Left ventricle myocardium inferior (tissue), 1 donor: ENCODE results near the gene ABHD16B. TPM values are rescaled to one million over a fixed set of nuclear protein-coding genes. Genes with fewer than 3 reads are reported as not detected.
A peak's percentile ranks its signal among the peaks of the same experiment; 100 is the strongest.
"Not testable (repeated sequence)": the region's sequence is repeated elsewhere in the genome, so short reads cannot be mapped to it uniquely, and the experiment has no call there.

Experiments used
- DNase-seq: peaks from one replicate; pipeline ENCODE4 v3.0.0-alpha.2; 2020
- H3K27ac ChIP-seq: fragments of 200-600 bp; replicated peaks from 2 replicates; pipeline ENCODE4 v1.8.0; 2021
- H3K27me3 ChIP-seq: fragments of 200-600 bp; 2 replicates; pipeline ENCODE4 v1.8.0; 2021; ENCODE audit warnings: low read depth
- H3K36me3 ChIP-seq: fragments of 200-600 bp; 2 replicates; pipeline ENCODE4 v1.8.0; 2021
- H3K4me1 ChIP-seq: fragments of 200-600 bp; 2 replicates; pipeline ENCODE4 v1.8.0; 2021
- H3K4me3 ChIP-seq: fragments of 200-600 bp; 2 replicates; pipeline ENCODE4 v1.8.0; 2021; ENCODE audit warnings: mild to moderate bottlenecking, moderate library complexity
- H3K9me3 ChIP-seq: fragments of 200-600 bp; replicated peaks from 2 replicates; pipeline ENCODE4 v1.8.0; 2021
- intact Hi-C: fragments of 100-400 bp; cut with micrococcal nuclease; formaldehyde crosslinking; loops from one replicate; pipeline ENCODE4 v1.11.0; 2022
- total RNA-seq: library from RNA; stranded (reverse); fragmentation: NEBNext Ultra II Directional; extraction: Animal tissue kit (Norgen Biotek cat#: 25700); gene quantifications from one replicate; pipeline ENCODE4 v1.2.1, GENCODE V29; 2021
- TF ChIP-seq, protein P1 (sequence below): fragments of 200-600 bp; IDR thresholded peaks from 2 replicates; pipeline ENCODE4 v1.8.0; 2021; ENCODE audit warnings: antibody characterized with exemption, mild to moderate bottlenecking, borderline replicate concordance
- donor health status: DM: no; HTN: yes; CAD: no; lungs with severe emphysema.

Gene ABHD16B
- total RNA-seq, 1 donor from 2014 or later, result not detected

DNA sequence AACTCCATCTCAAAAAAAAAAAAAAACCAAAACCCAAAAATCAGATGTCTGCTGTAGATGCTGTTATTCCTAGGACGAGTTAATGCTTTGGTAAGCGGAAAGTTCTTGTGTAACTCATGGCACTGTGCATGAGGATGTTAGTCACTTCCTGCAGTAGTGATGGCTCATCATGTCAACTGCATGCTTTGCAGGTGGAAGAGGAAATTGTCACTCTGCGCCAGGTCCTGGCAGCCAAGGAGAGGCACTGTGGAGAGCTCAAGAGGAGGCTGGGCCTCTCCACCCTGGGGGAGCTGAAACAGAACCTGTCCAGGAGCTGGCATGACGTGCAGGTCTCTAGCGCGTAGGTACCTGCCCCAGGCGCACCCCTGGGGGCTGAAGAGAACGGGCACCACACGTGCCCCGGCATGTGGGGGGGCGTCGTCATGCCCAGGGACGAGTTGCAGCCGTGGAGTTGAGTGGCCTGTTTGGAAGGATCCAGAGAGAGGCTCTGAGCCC lies 12.2 kb downstream of the ABHD16B start:
- Histone ChIP-seq H3K27ac (peak overlapping the region; percentile 47), H3K36me3 (peaks cover 99% of the 10 kb centered on the region), H3K4me3 (no peak overlapping the region), H3K4me1 (peaks cover 22% of the 10 kb centered on the region), H3K27me3 (no peaks in the 10 kb centered on the region), H3K9me3 (no peaks in the 10 kb centered on the region)
- intact Hi-C loops, result no loop called here
- TF ChIP-seq, protein P1, sequence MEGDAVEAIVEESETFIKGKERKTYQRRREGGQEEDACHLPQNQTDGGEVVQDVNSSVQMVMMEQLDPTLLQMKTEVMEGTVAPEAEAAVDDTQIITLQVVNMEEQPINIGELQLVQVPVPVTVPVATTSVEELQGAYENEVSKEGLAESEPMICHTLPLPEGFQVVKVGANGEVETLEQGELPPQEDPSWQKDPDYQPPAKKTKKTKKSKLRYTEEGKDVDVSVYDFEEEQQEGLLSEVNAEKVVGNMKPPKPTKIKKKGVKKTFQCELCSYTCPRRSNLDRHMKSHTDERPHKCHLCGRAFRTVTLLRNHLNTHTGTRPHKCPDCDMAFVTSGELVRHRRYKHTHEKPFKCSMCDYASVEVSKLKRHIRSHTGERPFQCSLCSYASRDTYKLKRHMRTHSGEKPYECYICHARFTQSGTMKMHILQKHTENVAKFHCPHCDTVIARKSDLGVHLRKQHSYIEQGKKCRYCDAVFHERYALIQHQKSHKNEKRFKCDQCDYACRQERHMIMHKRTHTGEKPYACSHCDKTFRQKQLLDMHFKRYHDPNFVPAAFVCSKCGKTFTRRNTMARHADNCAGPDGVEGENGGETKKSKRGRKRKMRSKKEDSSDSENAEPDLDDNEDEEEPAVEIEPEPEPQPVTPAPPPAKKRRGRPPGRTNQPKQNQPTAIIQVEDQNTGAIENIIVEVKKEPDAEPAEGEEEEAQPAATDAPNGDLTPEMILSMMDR, result no peak
- no peak for DNase-seq

DNA sequence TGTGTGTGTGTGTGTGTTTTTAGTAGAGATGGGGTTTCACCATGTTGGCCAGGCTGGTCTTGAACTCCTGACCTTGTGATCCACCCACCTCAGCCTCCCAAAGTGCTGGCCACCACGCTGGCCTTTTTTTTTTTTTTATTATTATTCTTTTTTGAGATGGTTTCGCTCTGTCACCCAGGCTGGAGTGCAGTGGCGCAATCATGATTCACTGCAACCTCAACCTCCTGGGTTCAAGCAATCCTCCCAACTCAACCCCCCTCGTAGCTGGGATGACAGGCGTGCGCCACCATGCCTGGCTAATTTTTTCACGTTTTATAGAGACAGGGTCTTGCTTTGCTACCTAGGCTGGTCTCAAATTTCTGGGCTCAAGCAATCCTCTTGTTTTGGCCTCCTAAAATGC lies 12.9 kb downstream of the ABHD16B start:
- H3K9me3 ChIP-seq, H3K4me3 ChIP-seq, intact Hi-C loops, H3K27me3 ChIP-seq, H3K27ac ChIP-seq, DNase-seq: not testable (repeated sequence)
- Histone ChIP-seq H3K4me1 (peaks cover 26% of the 10 kb centered on the region), H3K36me3 (peaks cover 97% of the 10 kb centered on the region)

DNA sequence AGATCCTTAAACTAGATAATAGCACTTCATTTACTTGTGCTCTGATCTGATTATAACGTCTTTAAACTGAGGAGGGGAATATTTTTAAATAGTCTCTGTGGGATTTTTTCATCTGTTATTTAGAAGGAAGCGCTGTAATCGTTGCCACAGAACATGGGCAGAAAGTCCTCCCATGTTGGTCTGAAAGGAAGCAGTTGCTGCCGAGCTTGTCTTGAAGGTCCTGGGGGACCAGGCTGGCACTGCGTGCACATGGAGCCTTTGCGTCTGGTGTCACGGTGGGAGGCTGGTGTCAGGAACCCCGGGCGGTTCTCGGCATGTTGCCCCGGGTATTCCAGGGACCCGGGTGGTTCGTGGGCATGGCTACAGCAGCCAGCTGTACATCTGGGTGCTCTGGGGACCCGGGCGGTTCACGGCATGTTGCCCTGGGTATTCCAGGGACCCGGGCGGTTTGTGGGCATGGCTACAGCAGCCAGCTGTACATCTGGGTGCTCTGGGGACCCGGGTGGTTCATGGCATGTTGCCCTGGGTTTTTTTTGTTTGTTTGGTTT lies 15.3 kb downstream of the ABHD16B start:
- DNase-seq, result no peak
- peak overlapping the region; percentile 32 for H3K27ac ChIP-seq
- intact Hi-C loops, result no loop called here

DNA sequence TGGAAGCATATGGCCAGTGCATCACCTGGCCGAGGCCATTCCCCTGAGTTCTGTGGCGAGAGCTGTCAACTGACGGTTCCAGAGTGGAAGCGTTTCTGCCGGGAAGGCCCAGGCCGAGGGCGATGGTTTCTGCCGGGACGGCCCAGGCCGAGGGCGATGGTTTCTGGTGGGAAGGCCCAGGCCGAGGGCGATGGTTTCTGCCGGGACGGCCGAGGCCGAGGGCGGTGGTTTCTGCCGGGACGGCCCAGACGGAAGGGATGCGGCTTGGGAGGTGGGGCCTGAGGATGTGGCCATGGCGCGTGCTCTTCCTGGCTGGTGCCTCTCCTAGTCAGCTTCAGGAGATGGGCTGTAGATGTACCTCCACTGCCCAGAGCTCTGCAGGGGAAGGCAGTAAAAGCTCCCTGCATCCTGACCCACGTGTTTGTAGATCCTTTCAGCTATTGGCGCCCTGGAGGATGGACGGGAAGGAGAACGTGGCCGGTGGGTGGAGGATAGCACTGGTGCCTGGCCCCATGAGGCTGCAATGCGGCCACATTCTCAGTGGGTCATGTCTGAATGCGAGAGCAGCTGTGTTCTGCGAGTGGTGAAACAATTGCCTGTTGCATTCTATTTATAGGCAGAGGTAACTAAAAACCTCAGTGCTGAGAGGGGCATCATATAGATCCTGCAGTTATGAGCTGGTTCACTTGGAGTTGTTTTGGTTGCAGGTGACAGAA lies 16.6 kb downstream of the ABHD16B start:
- TF ChIP-seq, protein P1, result no peak
- peaks cover 26% of the 10 kb centered on the region for H3K4me1 ChIP-seq
- no peak for DNase-seq
- no peaks in the 10 kb centered on the region for H3K9me3 ChIP-seq
- intact Hi-C loops, result no loop called here
- no peaks in the 10 kb centered on the region for H3K27me3 ChIP-seq
- peaks cover 83% of the 10 kb centered on the region for H3K36me3 ChIP-seq
- no peak overlapping the region for H3K27ac ChIP-seq
- no peak overlapping the region for H3K4me3 ChIP-seq

More for the DNA sequence above, 15.3 kb downstream of the ABHD16B start:
- TF ChIP-seq, protein P1, result no peak
- H3K36me3 ChIP-seq, result peaks cover 85% of the 10 kb centered on the region
- H3K27me3 ChIP-seq, result no peaks in the 10 kb centered on the region
- peaks cover 26% of the 10 kb centered on the region for H3K4me1 ChIP-seq
- no peaks in the 10 kb centered on the region for H3K9me3 ChIP-seq
- no peak overlapping the region for H3K4me3 ChIP-seq

DNA sequence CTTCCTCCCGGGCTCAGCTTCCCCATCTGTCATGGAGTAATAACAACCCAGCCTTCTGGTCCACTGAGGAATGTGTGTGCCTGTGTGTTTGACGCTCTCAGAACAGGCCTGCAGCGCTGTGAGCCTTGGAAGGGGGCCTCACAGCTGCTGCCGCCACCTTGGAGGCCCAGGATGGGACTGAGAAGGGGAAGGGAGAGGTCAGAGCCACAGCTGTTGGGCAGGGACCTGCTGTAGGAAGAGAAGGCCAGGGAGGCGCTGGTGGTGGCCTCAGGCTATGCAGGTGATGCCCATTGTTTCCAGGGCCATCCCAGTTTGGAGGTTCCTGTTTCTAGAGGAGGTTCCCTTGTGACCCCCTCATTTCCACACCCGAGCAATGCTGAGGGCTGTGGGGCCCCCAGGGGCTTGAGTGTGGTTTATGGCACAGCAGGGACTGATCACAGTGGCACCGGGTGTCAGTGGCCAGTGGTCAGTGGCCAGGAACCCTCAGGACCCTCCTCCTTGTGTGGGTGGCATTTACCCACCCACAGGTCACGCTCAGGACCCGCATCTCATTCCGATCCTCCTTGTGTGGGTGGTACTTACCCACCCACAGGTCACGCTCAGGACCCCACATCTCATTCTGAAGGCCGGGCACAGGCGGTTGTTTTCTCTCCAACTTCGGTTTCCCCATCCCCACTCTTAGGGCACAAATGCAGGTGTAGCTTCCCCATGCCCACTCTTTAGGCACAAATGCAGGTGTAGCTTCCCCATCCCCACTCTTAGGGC lies 17.8 kb downstream of the ABHD16B start:
- Histone ChIP-seq H3K9me3 (no peaks in the 10 kb centered on the region), H3K27ac (no peak overlapping the region), H3K27me3 (no peaks in the 10 kb centered on the region), H3K4me1 (peaks cover 23% of the 10 kb centered on the region), H3K4me3 (no peak overlapping the region), H3K36me3 (peaks cover 83% of the 10 kb centered on the region)
- no peak for DNase-seq
- TF ChIP-seq, protein P1, result no peak
- intact Hi-C loops, result no loop called here

DNA sequence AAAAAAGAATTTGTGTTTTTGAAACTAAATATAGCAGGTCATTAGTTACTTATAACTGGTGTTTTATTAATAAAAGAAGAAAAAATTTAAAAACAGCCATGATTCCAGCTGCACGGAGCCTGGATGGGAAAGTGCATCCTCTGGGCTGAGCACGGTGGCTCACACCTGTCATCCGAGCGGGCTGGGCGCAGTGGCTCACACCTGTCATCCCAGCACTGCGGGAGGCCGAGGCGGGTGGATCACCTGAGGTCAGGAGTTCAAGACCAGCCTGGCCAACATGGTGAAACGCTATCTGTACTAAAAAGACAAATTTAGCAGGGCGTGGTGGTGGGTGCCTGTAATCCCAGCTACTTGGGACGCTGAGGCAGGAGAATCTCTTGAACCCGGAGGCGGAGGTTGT lies 19.6 kb downstream of the ABHD16B start:
- Histone ChIP-seq H3K4me1 (peaks cover 23% of the 10 kb centered on the region), H3K36me3 (peaks cover 79% of the 10 kb centered on the region)
- H3K4me3 ChIP-seq, DNase-seq, H3K9me3 ChIP-seq, intact Hi-C loops, H3K27ac ChIP-seq, H3K27me3 ChIP-seq: not testable (repeated sequence)
